Erythroblast (primary cell): ENCODE results near the gene CALY.

Experiments
- GATA1 ChIP-seq: IDR thresholded peaks from 2 replicates; pipeline ENCODE4 v1.6.1; 2011; ENCODE audit warnings: low read depth, mild to moderate bottlenecking, control low read depth, low read length, moderate library complexity
- POLR2A ChIP-seq: IDR thresholded peaks from 2 replicates; pipeline ENCODE4 v1.6.1; 2011; ENCODE audit warnings: mild to moderate bottlenecking, low read length

- TF ChIP-seq POLR2A (no peak), GATA1 (no peak)
These were observed 42.6 kb upstream of the CALY start, which contains the start of gene PAOX for GRCh38 chr10:133379152-133379800.
